Bone marrow (tissue), 2 donors: ENCODE results near the gene TUBA4A.
"Not testable (repeated sequence)": the region's sequence is repeated elsewhere in the genome, so short reads cannot be mapped to it uniquely, and the experiment has no call there.

Experiments
- DNase-seq, 2 donors: peaks; one replicate each; lab custom pipeline; 2025; lab: John Stamatoyannopoulos, UW

The TUBA4A gene

GRCh38 chr2:219210886-219211362, 42.8 kb downstream of the TUBA4A start:
- no peak for DNase-seq

DNA sequence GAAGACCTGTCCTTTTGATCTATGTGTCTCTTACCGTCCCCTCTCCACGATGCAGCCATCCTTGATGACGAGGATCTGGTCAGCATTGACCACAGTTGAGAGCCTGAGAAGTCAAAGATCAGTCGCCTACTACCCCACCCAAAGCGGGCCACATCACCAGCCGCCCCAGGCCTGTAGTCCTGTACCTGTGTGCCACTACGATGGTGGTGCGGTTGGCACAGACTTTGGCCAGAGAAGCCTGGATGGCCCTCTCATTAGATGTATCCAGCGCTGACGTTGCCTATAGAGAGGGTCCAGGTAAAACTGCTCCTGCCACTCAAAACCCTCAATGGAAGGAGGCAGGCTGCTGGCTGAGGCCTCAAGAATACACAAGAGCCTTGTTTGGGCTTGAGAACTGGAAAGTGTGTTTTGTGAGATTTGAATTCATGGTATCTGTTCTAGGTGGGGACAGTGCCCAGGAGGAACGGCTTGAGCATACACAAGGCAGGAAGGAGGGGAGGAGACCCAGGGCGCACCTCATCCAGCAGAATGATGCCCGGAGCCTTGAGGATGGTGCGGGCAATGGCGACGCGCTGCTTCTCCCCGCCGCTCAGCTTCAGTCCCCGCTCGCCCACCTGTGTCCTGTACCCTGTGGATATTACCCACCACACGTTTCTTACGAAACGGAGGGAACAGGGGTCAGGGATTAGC, 43.4 kb downstream of the TUBA4A start:
- DNase-seq, result no peak

GRCh38 chr2:219209236-219210195, 44.2 kb downstream of the TUBA4A start:
- no peak for DNase-seq

DNA sequence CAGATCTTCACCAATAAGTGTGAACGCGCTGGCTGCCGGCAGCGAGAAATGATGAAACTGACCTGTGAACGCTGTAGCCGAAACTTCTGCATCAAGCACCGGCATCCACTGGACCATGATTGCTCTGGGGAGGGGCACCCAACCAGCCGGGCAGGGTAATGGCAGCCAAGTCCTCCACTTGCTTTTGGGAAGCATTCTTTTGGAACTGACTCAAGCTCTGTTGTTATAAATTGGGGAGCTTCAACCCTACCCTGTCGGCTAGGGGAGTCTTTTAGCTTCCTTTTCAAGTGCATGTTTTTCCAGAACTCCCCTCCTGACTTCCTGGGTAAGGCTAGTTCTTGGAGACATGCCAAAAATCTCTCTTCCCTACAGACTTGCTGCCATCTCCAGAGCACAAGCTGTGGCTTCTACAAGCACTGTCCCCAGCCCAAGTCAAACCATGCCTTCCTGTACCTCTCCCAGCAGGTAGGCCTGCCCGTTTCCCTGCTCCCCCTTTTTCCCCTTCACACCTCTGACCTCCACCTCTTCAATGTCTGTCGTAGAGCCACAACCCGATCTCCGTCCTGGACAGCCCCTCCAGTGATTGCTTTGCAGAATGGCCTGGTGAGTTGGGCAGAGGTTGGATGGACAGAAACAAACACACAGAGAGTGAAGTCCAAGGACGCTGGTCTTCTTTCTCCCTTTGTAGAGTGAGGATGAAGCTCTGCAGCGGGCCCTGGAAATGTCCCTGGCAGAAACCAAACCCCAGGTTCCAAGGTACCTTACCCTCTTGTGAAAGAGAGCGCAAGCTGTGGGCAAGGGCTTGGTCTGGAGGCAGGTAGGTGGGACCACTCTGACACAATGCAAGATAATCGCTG, 45.6 kb downstream of the TUBA4A start:
- DNase-seq, result no peak

- no peak for DNase-seq
Observed at GRCh38 chr2:219207134-219207883, 46.4 kb downstream of the TUBA4A start.

GRCh38 chr2:219206328-219207133, 47.2 kb downstream of the TUBA4A start, which contains the start of gene ZFAND2B:
Gene ZFAND2B (plus strand): TSS chr2:219206782. CDS start chr2:219206988, 206 bp downstream.
- peak; percentile 82 to 94 for DNase-seq

GRCh38 chr2:219205981-219206327, 47.8 kb downstream of the TUBA4A start:
- DNase-seq, result no peak

DNA sequence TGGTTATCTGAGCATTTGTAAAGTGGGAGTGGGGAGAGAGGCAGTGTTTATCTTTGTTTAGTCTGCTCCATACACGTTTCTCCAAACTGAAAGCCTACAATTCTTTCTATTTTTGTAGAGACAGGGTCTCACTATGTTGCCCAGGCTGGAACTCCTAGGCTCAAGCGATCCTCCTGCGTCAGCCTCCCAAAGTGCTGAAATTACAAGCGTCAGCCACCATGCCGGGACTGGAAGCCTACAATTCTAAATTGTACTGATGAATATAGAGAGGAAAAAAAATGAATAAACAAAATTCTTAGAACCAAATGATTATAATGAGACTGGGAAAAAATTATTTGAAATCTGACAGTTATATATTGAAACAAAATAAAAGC, 48.6 kb downstream of the TUBA4A start:
- no peak for DNase-seq

DNA sequence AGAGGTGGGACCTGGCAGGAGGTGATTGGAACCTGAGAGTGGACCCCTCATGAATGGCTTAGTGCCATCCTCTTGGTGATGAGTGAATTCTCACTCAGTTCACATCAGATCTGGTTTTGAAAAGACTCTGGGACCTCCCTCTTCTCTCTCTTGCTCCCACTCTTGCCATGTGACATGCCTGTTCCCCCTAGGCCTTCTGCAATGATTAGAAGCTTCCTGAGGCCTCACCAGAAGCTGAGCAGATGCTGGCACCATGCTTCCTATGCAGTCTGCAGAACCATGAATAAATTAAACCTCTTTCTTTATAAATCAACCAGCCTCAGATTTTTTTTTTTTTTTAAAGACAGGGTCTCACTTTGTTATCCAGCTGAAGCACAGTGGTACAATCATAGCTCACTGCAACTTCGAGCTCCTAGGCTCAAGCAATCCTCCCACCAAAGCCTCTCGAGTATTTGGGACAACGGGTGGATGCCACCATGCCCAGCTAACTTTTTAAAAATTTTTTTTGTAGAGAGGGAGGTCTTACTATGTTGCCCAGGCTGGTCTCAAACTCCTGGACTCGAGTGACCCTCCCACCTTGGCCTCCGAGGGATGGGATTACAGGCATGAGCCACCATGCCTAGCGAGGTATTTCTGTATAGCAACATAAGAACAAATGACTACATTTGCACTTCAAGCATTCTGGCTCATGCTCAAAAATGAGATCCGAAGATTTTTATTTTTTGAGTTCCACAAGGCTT, 49.1 kb downstream of the TUBA4A start:
- DNase-seq, result no peak

DNA sequence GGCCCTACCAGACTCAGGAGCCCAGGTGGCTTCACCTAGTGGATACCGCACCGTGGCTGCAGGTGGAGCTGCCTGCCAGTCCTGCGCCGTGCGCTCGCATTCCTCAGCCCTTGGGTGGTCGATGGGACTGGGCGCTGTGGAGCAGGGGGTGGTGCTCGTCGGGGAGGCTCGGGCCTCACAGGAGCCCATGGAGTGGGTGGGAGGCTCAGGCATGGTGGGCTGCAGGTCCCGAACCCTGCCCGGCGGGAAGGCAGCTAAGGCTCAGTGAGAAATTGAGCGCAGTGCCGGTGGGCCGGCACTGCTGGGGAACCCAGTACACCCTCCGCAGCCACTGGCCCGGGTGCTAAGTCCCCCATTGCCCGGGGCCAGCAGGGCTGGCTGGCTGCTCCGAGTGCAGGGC, 52.4 kb downstream of the TUBA4A start:
- DNase-seq, result not testable (repeated sequence)

GRCh38 chr2:219200502-219201326, 53.0 kb downstream of the TUBA4A start:
- DNase-seq, result not testable (repeated sequence)
